Liver (tissue), 9 donors: ENCODE data around the gene ZCCHC8. TPM values are rescaled to one million over a fixed set of nuclear protein-coding genes. Genes with fewer than 3 reads are reported as not detected.

Experiments used
- DNase-seq: peaks from one replicate; pipeline ENCODE4 v3.0.0-alpha.2; 2017; ENCODE audit warnings: low spot score
- H3K27ac ChIP-seq, 2 donors: one replicate each; pipeline ENCODE4 v1.7.0; 2013; ENCODE audit warnings: inconsistent platforms in 2 of 2, low read length in 2 of 2, control low read depth in 1 of 2, low read depth in 1 of 2, mild to moderate bottlenecking in 1 of 2
- H3K27me3 ChIP-seq, 4 donors: one replicate each; pipeline versions ENCODE4 v1.6.1 to v1.7.0; 2013; ENCODE audit warnings: low read length in 3 of 4, inconsistent platforms in 1 of 4, mild to moderate bottlenecking in 1 of 4, moderate library complexity in 1 of 4; ENCODE audit not compliant: control insufficient read depth in 4 of 4, insufficient read depth in 4 of 4
- H3K36me3 ChIP-seq, 4 donors: one replicate each; pipeline versions ENCODE4 v1.6.1 to v1.7.0; 2013; ENCODE audit warnings: low read length in 3 of 4, mild to moderate bottlenecking in 3 of 4, low read depth in 1 of 4, moderate library complexity in 1 of 4; ENCODE audit not compliant: control insufficient read depth in 4 of 4, insufficient read depth in 3 of 4
- H3K4me1 ChIP-seq, 4 donors: one replicate each; pipeline versions ENCODE4 v1.6.1 to v1.7.0; 2013; ENCODE audit warnings: low read length in 3 of 4, mild to moderate bottlenecking in 3 of 4, moderate library complexity in 1 of 4; ENCODE audit not compliant: control insufficient read depth in 4 of 4, insufficient read depth in 4 of 4
- H3K4me3 ChIP-seq, 3 donors: one replicate each; pipeline versions ENCODE4 v1.6.1 to v1.7.0; 2013; ENCODE audit warnings: low read length in 3 of 3, control low read depth in 1 of 3, low read depth in 1 of 3, mild to moderate bottlenecking in 1 of 3
- H3K9ac ChIP-seq, 2 donors: one replicate each; pipeline ENCODE4 v1.7.0; 2013; ENCODE audit warnings: low read length in 2 of 2, mild to moderate bottlenecking in 2 of 2, moderate library complexity in 2 of 2, control low read depth in 1 of 2, low read depth in 1 of 2
- H3K9me3 ChIP-seq, 4 donors: one replicate each; pipeline versions ENCODE4 v1.6.1 to v1.7.0; 2013; ENCODE audit warnings: low read length in 3 of 4; ENCODE audit not compliant: control insufficient read depth in 4 of 4
- CTCF ChIP-seq: fragments of 150-350 bp; IDR thresholded peaks from 2 replicates; pipeline ENCODE4 v1.5.1; 2017; ENCODE audit warnings: improper control_type of control experiment, low read depth, low read length; ENCODE audit not compliant: missing input control
- EGR1 ChIP-seq, 2 donors: IDR thresholded peaks; 2 replicates each; pipeline ENCODE4 v1.6.1; 2016 to 2018; ENCODE audit warnings: antibody characterized with exemption in 2 of 2, low read depth in 2 of 2
- FOXA1 ChIP-seq: IDR thresholded peaks from 2 replicates; pipeline ENCODE4 v1.6.1; 2016; ENCODE audit warnings: antibody characterized with exemption
- FOXA2 ChIP-seq: IDR thresholded peaks from 2 replicates; pipeline ENCODE4 v1.6.1; 2016; ENCODE audit warnings: antibody characterized with exemption
- HNF4A ChIP-seq, 2 donors: conservative IDR thresholded peaks; 2 replicates each; pipeline ENCODE4 v1.6.1; 2016; ENCODE audit warnings: antibody characterized with exemption in 2 of 2, mild to moderate bottlenecking in 2 of 2
- HNF4G ChIP-seq: IDR thresholded peaks from 2 replicates; pipeline ENCODE4 v1.6.1; 2016; ENCODE audit warnings: antibody characterized with exemption
- JUND ChIP-seq, 2 donors: IDR thresholded peaks; 2 replicates each; pipeline ENCODE4 v1.6.1; 2016; ENCODE audit warnings: antibody characterized with exemption in 2 of 2
- NR2F2 ChIP-seq: IDR thresholded peaks from 2 replicates; pipeline ENCODE4 v1.6.1; 2016; ENCODE audit warnings: antibody characterized with exemption
- RAD21 ChIP-seq, 2 donors: IDR thresholded peaks; 2 replicates each; pipeline ENCODE4 v1.6.1; 2016; ENCODE audit warnings: antibody characterized with exemption in 2 of 2, mild to moderate bottlenecking in 2 of 2
- RXRA ChIP-seq, 2 donors: IDR thresholded peaks; 2 replicates each; pipeline ENCODE4 v1.6.1; 2017 to 2018; ENCODE audit warnings: antibody characterized with exemption in 2 of 2, mild to moderate bottlenecking in 1 of 2
- SP1 ChIP-seq: IDR thresholded peaks from 2 replicates; pipeline ENCODE4 v1.6.1; 2018; ENCODE audit warnings: antibody characterized with exemption, mild to moderate bottlenecking
- TAF1 ChIP-seq: conservative IDR thresholded peaks from 2 replicates; pipeline ENCODE4 v1.6.1; 2016; ENCODE audit warnings: antibody characterized with exemption, mild to moderate bottlenecking
- YY1 ChIP-seq: IDR thresholded peaks from 2 replicates; pipeline ENCODE4 v1.6.1; 2016; ENCODE audit warnings: antibody characterized with exemption, mild to moderate bottlenecking
- WGBS: extraction: QIAGEN DNeasy Blood & Tissue Kit; methylation state at CpG from one replicate; pipeline ENCODE4 v1.1.7; 2013; 5-methylcytosine and 5-hydroxymethylcytosine counted together
- polyA plus RNA-seq, 2 donors: library from polyadenylated mRNA; stranded (reverse) in 1 of 2; unstranded in 1 of 2; fragments of 200-250 nt in 1 of 2; fragments of >200 nt in 1 of 2; fragmentation: Nextera tagmentation in 1 of 2; extraction: Ambion mirVana in 1 of 2; gene quantifications; one replicate each; pipeline versions ENCODE4 v1.2.1 to v1.2.3, GENCODE V29; 2013 to 2015
- total RNA-seq, 2 donors: library from RNA; depleted of rRNA; stranded (reverse); fragments of >200 nt; gene quantifications; one replicate each; pipeline ENCODE4 v1.2.3, GENCODE V29; 2014
- TF ChIP-seq, protein P1 (sequence below): IDR thresholded peaks from 2 replicates; pipeline ENCODE4 v1.6.1; 2016; ENCODE audit warnings: antibody characterized with exemption, mild to moderate bottlenecking
- TF ChIP-seq, protein P2 (sequence below): IDR thresholded peaks from 2 replicates; pipeline ENCODE4 v1.6.1; 2016; ENCODE audit warnings: antibody characterized with exemption
- TF ChIP-seq, protein P3 (sequence below): IDR thresholded peaks from 2 replicates; pipeline ENCODE4 v1.6.1; 2016; ENCODE audit warnings: antibody characterized with exemption
- donor health status: healthy.
- donor health status: healthy.
- donor health status: healthy.
- donor health status: healthy.
- donor health status: healthy.

The ZCCHC8 gene
- total and polyA plus RNA-seq, 4 donors = 5.2 to 20.5 (median 12.9) TPM

DNA sequence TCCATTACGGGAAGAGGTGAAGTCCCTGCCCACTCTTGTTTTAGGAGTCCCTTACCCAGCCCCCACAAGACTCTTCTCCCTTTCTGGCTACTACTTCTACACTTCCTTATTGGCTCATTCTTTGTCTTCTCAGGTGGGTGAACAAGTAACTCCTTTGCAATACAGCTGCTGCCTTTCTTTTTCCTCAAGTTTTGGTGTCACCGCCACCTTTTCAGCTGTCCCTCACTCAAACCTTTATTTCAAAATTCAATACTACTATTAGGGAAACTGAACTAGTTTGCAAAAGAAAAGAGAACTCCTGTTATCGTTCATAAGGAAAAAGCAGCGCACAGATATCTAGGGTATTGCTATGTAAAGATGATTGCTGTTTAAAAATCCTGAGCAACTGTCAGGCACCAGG, 19.9 kb upstream of the ZCCHC8 start:
- TF ChIP-seq YY1 (no peak), SP1 (no peak), HNF4A (conservative IDR thresholded peaks at IDR 0.05) (no peak), NR2F2 (no peak), JUND (IDR thresholded peaks at IDR 0.05) (no peak), CTCF (no peak), FOXA1 (no peak), TAF1 (no peak), HNF4G (no peak), RAD21 (IDR thresholded peaks at IDR 0.05) (no peak)
- TF ChIP-seq, protein P1, sequence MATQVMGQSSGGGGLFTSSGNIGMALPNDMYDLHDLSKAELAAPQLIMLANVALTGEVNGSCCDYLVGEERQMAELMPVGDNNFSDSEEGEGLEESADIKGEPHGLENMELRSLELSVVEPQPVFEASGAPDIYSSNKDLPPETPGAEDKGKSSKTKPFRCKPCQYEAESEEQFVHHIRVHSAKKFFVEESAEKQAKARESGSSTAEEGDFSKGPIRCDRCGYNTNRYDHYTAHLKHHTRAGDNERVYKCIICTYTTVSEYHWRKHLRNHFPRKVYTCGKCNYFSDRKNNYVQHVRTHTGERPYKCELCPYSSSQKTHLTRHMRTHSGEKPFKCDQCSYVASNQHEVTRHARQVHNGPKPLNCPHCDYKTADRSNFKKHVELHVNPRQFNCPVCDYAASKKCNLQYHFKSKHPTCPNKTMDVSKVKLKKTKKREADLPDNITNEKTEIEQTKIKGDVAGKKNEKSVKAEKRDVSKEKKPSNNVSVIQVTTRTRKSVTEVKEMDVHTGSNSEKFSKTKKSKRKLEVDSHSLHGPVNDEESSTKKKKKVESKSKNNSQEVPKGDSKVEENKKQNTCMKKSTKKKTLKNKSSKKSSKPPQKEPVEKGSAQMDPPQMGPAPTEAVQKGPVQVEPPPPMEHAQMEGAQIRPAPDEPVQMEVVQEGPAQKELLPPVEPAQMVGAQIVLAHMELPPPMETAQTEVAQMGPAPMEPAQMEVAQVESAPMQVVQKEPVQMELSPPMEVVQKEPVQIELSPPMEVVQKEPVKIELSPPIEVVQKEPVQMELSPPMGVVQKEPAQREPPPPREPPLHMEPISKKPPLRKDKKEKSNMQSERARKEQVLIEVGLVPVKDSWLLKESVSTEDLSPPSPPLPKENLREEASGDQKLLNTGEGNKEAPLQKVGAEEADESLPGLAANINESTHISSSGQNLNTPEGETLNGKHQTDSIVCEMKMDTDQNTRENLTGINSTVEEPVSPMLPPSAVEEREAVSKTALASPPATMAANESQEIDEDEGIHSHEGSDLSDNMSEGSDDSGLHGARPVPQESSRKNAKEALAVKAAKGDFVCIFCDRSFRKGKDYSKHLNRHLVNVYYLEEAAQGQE = no peak
- TF ChIP-seq, protein P2, sequence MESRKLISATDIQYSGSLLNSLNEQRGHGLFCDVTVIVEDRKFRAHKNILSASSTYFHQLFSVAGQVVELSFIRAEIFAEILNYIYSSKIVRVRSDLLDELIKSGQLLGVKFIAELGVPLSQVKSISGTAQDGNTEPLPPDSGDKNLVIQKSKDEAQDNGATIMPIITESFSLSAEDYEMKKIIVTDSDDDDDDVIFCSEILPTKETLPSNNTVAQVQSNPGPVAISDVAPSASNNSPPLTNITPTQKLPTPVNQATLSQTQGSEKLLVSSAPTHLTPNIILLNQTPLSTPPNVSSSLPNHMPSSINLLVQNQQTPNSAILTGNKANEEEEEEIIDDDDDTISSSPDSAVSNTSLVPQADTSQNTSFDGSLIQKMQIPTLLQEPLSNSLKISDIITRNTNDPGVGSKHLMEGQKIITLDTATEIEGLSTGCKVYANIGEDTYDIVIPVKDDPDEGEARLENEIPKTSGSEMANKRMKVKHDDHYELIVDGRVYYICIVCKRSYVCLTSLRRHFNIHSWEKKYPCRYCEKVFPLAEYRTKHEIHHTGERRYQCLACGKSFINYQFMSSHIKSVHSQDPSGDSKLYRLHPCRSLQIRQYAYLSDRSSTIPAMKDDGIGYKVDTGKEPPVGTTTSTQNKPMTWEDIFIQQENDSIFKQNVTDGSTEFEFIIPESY = no peak
- TF ChIP-seq, protein P3, sequence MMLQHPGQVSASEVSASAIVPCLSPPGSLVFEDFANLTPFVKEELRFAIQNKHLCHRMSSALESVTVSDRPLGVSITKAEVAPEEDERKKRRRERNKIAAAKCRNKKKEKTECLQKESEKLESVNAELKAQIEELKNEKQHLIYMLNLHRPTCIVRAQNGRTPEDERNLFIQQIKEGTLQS = no peak
- Histone ChIP-seq H3K27me3 (no peaks in the 10 kb centered on the region), H3K27ac (no peak overlapping the region), H3K4me1 (peaks cover 0 to 30% (median 19%) of the 10 kb centered on the region in 4 donors), H3K36me3 (peaks cover 12 to 66% (median 59%) of the 10 kb centered on the region in 4 donors), H3K9ac (no peak overlapping the region), H3K4me3 (no peak overlapping the region), H3K9me3 (no peaks in the 10 kb centered on the region)
- DNase-seq = no peak
- WGBS = 95% methylated on average over 4 of the region's 4 CpGs

GRCh38 chr12:122519418-122519817, 18.7 kb upstream of the ZCCHC8 start:
- H3K4me3 ChIP-seq = no peak overlapping the region
- no peak overlapping the region for H3K9ac ChIP-seq
- no peaks in the 10 kb centered on the region for H3K27me3 ChIP-seq
- H3K4me1 ChIP-seq = peaks cover 0 to 22% (median 14%) of the 10 kb centered on the region in 4 donors
- DNase-seq = no peak
- H3K9me3 ChIP-seq = no peaks in the 10 kb centered on the region
- H3K27ac ChIP-seq = no peak overlapping the region
- peaks cover 15 to 78% (median 70%) of the 10 kb centered on the region in 4 donors for H3K36me3 ChIP-seq
- 91% methylated on average over 1 of the region's 1 CpG for WGBS
- no peak for TF ChIP-seq RXRA (IDR thresholded peaks at IDR 0.05)
- TF ChIP-seq JUND (IDR thresholded peaks at IDR 0.05) = no peak
- TF ChIP-seq, protein P1 = no peak
- TF ChIP-seq HNF4G = no peak
- no peak for TF ChIP-seq SP1
- TF ChIP-seq FOXA2 = no peak
- no peak for TF ChIP-seq FOXA1
- TF ChIP-seq, protein P2 = no peak
- no peak for TF ChIP-seq NR2F2
- no peak for TF ChIP-seq RAD21 (IDR thresholded peaks at IDR 0.05)
- no peak for TF ChIP-seq CTCF
- TF ChIP-seq EGR1 (IDR thresholded peaks at IDR 0.05; ENCODE audit: low read depth in 2 of 2) = no peak
- no peak for TF ChIP-seq TAF1
